NCI-H748 (cell line): ENCODE results near the gene CYB5D1.

Experiments
- DNase-seq: peaks from one replicate; lab custom pipeline; 2025; ENCODE audit not compliant: unreplicated experiment; lab: John Stamatoyannopoulos, UW

CYB5D1 gene

GRCh38 chr17:7885367-7886226, 27.8 kb downstream of the CYB5D1 start:
- peak; percentile 78 for DNase-seq

GRCh38 chr17:7886227-7887037, 28.6 kb downstream of the CYB5D1 start:
- peak; percentile 66 for DNase-seq

DNA sequence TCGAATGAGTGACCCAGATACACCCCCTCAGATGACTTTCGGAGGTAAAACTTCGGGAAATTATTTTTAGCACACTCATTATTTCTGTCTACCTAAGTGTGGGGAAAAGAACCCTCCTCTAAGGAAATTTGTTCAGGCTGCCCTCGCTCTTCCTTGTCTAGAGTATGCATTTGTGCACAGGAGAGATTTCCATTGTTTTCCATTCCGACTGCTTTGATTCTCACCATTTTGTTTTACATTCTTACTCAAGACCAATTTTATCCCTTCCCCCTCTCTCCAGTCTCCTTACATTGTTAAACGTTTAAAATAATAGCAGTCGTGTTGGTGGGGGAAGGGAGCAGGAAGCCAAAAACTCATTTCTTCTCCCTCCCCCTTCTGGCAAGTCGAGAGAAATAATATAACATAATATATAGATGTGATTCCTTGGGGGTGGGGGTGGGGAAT, 29.3 kb downstream of the CYB5D1 start:
- DNase-seq: peak; percentile 89

GRCh38 chr17:7887482-7888183, 29.8 kb downstream of the CYB5D1 start:
- DNase-seq: peak; percentile 97

DNA sequence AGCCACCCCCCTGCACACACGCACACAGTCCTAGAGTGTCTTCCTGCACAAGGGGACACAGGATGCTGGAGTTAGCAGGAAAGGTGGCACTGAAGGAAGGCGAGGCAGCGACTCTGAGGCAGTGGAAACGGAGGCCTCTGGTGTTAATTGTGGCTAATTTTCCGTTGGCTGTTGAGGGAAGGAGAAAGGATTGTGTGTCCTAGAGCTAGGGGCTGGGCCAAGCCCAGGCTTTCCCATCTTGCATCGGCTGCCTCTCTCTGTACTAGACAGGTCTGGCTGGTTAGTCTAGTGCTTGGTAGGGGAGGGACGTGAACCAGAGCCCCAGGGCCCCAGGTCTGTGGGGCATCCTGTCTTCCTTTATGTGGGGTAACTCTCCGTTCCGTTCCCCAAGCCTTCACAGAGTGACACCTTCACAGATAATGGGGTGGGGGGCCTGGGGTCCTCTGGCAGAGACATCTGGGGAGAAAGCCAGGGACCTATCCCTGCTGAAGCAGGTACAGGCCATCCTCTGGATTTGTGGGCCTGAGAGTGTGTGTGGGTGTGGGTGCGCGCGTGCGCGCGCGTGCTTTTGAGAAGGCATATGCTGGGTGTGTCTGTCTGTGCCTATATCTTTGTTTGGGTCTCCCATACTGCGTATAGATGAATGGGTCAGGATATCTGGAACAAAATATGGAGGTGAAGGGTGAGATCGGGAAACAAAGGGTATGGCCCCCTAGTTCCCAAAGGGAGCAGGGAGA, 30.5 kb downstream of the CYB5D1 start, which contains the start of gene CHD3:
CHD3 (plus strand) TSS at position 606 of the 737 bp plus-strand sequence. CDS start 212 bp downstream, outside the sequence.
- peak; percentile 81 for DNase-seq

GRCh38 chr17:7889166-7889955, 31.6 kb downstream of the CYB5D1 start:
- DNase-seq: peak; percentile 98

DNA sequence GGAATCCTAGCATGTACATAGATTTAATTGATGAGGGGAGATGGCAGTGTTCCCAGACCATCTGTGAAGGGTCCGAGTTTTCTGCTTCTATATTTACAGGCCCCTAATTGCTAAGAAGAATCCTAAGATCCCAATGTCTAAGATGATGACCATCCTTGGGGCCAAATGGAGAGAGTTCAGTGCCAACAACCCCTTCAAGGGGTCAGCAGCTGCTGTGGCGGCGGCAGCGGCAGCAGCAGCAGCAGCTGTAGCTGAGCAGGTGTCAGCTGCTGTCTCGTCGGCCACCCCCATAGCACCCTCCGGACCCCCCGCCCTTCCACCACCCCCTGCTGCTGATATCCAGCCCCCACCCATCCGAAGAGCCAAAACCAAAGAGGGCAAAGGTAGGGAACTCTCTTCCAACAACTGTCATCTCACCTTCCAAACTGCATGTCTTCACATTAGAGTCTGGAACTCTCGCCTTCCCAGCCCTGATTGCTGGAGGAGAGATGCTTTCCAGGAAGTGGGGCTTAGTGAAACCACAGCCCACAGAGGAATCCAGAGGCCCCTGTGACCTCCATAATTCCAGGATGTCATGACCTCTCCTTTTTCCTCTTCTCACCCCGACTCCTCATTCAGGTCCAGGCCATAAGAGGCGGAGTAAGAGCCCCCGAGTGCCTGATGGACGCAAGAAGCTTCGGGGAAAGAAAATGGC, 35.5 kb downstream of the CYB5D1 start:
- DNase-seq: no peak

GRCh38 chr17:7894226-7894625, 36.4 kb downstream of the CYB5D1 start:
- no peak for DNase-seq

DNA sequence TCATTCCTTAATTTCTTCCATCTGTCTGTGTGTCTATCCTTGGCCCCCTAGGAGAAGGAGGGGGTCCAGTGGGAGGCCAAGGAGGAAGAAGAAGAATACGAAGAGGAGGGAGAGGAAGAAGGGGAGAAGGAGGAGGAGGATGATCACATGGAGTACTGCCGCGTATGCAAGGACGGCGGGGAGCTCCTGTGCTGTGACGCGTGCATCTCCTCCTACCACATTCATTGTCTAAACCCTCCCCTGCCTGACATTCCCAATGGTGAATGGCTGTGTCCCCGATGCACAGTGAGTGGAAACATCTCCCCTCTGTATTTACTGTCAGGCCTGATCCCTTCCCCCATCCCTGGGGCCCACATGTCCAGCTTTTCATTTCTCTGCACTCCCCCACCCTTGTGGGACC, 37.1 kb downstream of the CYB5D1 start:
- no peak for DNase-seq

DNA sequence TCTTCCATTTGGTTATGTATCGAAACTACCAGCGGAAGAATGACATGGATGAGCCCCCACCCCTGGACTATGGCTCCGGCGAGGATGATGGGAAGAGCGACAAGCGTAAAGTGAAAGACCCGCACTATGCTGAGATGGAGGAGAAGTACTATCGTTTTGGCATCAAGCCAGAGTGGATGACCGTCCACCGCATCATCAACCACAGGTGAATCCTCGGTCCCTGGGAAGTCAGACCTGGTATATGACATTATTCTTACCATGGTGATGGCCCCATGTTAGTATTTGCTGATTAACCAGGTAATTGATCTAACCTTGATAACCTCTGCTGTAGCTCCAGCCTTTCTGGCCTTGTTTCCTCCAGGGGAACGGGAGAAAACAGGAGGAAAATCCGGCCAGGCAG, 39.3 kb downstream of the CYB5D1 start:
- no peak for DNase-seq

GRCh38 chr17:7897773-7898172, 40.0 kb downstream of the CYB5D1 start:
- DNase-seq: peak; percentile 15

DNA sequence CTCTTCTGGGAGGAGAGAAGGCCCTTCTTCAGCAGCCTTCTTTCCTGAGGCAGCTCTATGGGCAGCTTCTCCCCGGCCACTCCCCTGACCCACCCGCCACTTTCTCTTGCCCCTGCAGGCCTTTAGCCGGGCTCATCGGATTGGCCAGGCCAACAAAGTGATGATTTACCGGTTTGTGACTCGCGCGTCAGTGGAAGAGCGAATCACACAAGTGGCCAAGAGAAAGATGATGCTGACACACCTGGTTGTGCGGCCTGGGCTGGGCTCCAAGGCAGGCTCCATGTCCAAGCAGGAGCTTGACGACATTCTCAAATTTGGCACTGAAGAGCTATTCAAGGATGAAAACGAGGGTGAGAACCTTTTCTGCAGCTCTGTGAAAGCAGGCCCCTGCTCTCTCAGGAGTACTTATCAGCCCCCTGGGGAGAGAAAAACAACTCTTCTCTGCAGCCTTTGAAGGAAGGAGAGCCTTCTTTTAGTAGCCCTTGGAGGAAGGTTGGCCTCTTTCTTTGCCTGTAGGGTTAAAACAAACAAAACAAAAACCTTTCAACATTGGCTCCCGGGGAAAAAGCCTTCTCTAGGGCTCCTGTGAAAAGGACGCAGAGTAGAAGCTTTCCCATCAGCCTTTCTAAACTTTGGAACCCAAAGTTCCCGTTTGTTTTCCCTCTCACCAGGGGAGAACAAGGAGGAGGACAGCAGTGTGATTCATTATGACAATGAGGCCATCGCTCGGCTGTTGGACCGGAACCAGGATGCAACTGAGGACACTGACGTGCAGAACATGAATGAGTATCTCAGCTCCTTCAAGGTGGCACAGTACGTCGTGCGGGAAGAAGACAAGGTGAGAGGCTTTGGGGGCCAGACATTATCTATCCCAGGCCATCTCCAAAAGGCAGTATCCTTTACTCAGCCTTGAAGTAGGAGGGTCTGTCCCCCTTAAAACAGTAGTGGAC, 45.6 kb downstream of the CYB5D1 start:
- DNase-seq: no peak

GRCh38 chr17:7909089-7909488, 51.3 kb downstream of the CYB5D1 start:
- no peak for DNase-seq

GRCh38 chr17:7910281-7910680, 52.5 kb downstream of the CYB5D1 start:
- DNase-seq: no peak

DNA sequence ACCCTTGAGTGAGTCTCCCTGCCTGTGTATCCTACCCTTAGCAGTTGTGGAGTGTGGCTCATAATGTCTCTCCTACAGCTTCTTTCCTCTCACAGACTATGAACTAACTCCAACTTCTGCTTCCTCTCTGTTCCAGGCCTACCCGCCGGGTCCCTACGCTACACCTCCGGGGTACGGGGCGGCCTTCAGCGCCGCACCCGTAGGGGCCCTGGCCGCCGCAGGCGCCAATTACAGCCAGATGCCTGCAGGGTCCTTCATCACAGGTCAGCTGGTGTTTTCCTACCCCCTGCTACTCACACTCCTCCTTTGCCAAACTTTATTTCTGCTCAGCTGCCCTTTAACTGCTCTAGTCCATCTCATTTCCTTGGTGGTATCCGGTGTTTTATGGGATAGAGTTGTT, 52.9 kb downstream of the CYB5D1 start:
- DNase-seq: no peak

GRCh38 chr17:7911116-7911515, 53.3 kb downstream of the CYB5D1 start:
- no peak for DNase-seq
